Astrocyte (in vitro differentiated cells and primary cell): Measurements from ENCODE around the gene NOTCH2. TPM values are rescaled to one million over a fixed set of nuclear protein-coding genes. Genes with fewer than 3 reads are reported as not detected.

Experiments
- DNase-seq: peaks from one replicate; pipeline ENCODE4 v3.0.0-alpha.2; 2010; ENCODE audit warnings: low read depth
- FAIRE-seq: peaks from 2 replicates; lab custom pipeline; 2011; peaks lifted over from hg19 to GRCh38; lab: Jason Lieb, UNC
- H2AFZ ChIP-seq: 2 replicates; pipeline ENCODE4 v1.6.0; 2012; ENCODE audit warnings: low read depth, low read length, inconsistent platforms
- H3K27ac ChIP-seq: 2 replicates; pipeline ENCODE4 v1.5.1; 2011; ENCODE audit warnings: low read depth, low read length, inconsistent platforms
- H3K27me3 ChIP-seq: 2 replicates; pipeline ENCODE4 v1.6.0; 2011; ENCODE audit warnings: low read length, inconsistent platforms; ENCODE audit not compliant: insufficient read depth
- H3K36me3 ChIP-seq: 2 replicates; pipeline ENCODE4 v1.5.1; 2011; ENCODE audit warnings: low read length, inconsistent platforms; ENCODE audit not compliant: insufficient read depth
- H3K4me1 ChIP-seq: 2 replicates; pipeline ENCODE4 v1.5.1; 2011; ENCODE audit warnings: low read length, inconsistent platforms; ENCODE audit not compliant: insufficient read depth
- H3K4me2 ChIP-seq: 2 replicates; pipeline ENCODE4 v1.6.0; 2012; ENCODE audit warnings: low read length, inconsistent platforms
- H3K4me3 ChIP-seq: 2 replicates; pipeline ENCODE4 v1.5.1; 2011; ENCODE audit warnings: low read depth, mild to moderate bottlenecking, low read length, inconsistent platforms; ENCODE audit not compliant: insufficient read depth
- H3K79me2 ChIP-seq: 2 replicates; pipeline ENCODE4 v1.6.0; 2012; ENCODE audit warnings: mild to moderate bottlenecking, low read length, inconsistent platforms; ENCODE audit not compliant: insufficient read depth
- H3K9ac ChIP-seq: 2 replicates; pipeline ENCODE4 v1.6.0; 2012; ENCODE audit warnings: mild to moderate bottlenecking, low read length, inconsistent platforms
- H3K9me3 ChIP-seq: 2 replicates; pipeline ENCODE4 v1.5.1; 2012; ENCODE audit warnings: low read depth, mild to moderate bottlenecking, low read length, inconsistent platforms; ENCODE audit not compliant: insufficient read depth
- H4K20me1 ChIP-seq: 2 replicates; pipeline ENCODE4 v1.6.0; 2012; ENCODE audit warnings: low read length, inconsistent platforms; ENCODE audit not compliant: insufficient read depth
- H3K27ac Mint-ChIP-seq: one replicate; pipeline ENCODE4 v1.8.0; 2021; ENCODE audit warnings: mild to moderate bottlenecking, mixed read lengths; ENCODE audit not compliant: unreplicated experiment
- H3K27me3 Mint-ChIP-seq: one replicate; pipeline ENCODE4 v1.8.0; 2021; ENCODE audit warnings: low read depth, mixed read lengths; ENCODE audit not compliant: unreplicated experiment
- H3K36me3 Mint-ChIP-seq: one replicate; pipeline ENCODE4 v1.8.0; 2021; ENCODE audit warnings: low read depth, mixed read lengths; ENCODE audit not compliant: unreplicated experiment
- H3K4me1 Mint-ChIP-seq: one replicate; pipeline ENCODE4 v1.8.0; 2021; ENCODE audit warnings: low read depth, mixed read lengths; ENCODE audit not compliant: unreplicated experiment
- H3K4me3 Mint-ChIP-seq: one replicate; pipeline ENCODE4 v1.8.0; 2021; ENCODE audit warnings: mild to moderate bottlenecking, moderate library complexity, mixed read lengths; ENCODE audit not compliant: unreplicated experiment
- H3K9me3 Mint-ChIP-seq: one replicate; pipeline ENCODE4 v1.8.0; 2021; ENCODE audit warnings: mild to moderate bottlenecking, mixed read lengths; ENCODE audit not compliant: unreplicated experiment
- CTCF ChIP-seq: IDR thresholded peaks from 2 replicates; pipeline ENCODE4 v1.5.1; 2011; ENCODE audit warnings: low read depth, mild to moderate bottlenecking, inconsistent platforms, low read length, moderate library complexity; ENCODE audit not compliant: insufficient read depth
- EZH2 ChIP-seq: IDR thresholded peaks from 2 replicates; pipeline ENCODE4 v1.6.1; 2012; ENCODE audit warnings: mild to moderate bottlenecking, low read length, inconsistent platforms; ENCODE audit not compliant: insufficient read depth
- total RNA-seq: library from RNA; stranded (reverse); gene quantifications from 2 replicates; pipeline ENCODE4 v1.2.1, GENCODE V29; 2021

NOTCH2 gene
- total RNA-seq, 1 donor from 2014 or later: 194 TPM

GRCh38 chr1:119958223-119958622 lies 111.2 kb downstream of the NOTCH2 start:
- TF ChIP-seq CTCF (no peak), EZH2 (no peak)
- Histone ChIP-seq H3K9ac (no peak overlapping the region), H3K4me1 (peaks cover 16% of the 10 kb centered on the region), H4K20me1 (peaks cover 18% of the 10 kb centered on the region), H3K79me2 (peaks cover 6% of the 10 kb centered on the region), H3K27me3 (no peaks in the 10 kb centered on the region), H3K36me3 (peaks cover 51% of the 10 kb centered on the region), H3K4me2 (no peak overlapping the region), H2AFZ (no peak overlapping the region), H3K4me3 (no peak overlapping the region), H3K27ac (no peak overlapping the region), H3K9me3 (no peaks in the 10 kb centered on the region)
- no peak overlapping the region for H3K27ac Mint-ChIP-seq
- no peak for DNase-seq
- peaks cover 23% of the 10 kb centered on the region for H3K36me3 Mint-ChIP-seq
- H3K4me3 Mint-ChIP-seq: no peak overlapping the region
- no peaks in the 10 kb centered on the region for H3K9me3 Mint-ChIP-seq
- FAIRE-seq: no peak
- peaks cover 12% of the 10 kb centered on the region for H3K4me1 Mint-ChIP-seq
- H3K27me3 Mint-ChIP-seq: no peaks in the 10 kb centered on the region

- H3K4me3 Mint-ChIP-seq: no peak overlapping the region
- Histone ChIP-seq H3K9ac (no peak overlapping the region), H4K20me1 (peaks cover 16% of the 10 kb centered on the region), H3K4me3 (no peak overlapping the region), H3K4me2 (no peak overlapping the region), H3K4me1 (peaks cover 15% of the 10 kb centered on the region), H3K27me3 (no peaks in the 10 kb centered on the region), H3K27ac (no peak overlapping the region), H3K36me3 (peaks cover 42% of the 10 kb centered on the region), H3K79me2 (peaks cover 6% of the 10 kb centered on the region), H3K9me3 (no peaks in the 10 kb centered on the region), H2AFZ (no peak overlapping the region)
- peaks cover 16% of the 10 kb centered on the region for H3K36me3 Mint-ChIP-seq
- FAIRE-seq: no peak
- H3K27ac Mint-ChIP-seq: no peak overlapping the region
- no peaks in the 10 kb centered on the region for H3K27me3 Mint-ChIP-seq
- H3K9me3 Mint-ChIP-seq: no peaks in the 10 kb centered on the region
- TF ChIP-seq CTCF: no peak
- no peak for TF ChIP-seq EZH2
- DNase-seq: peak; percentile 84
- peaks cover 8% of the 10 kb centered on the region for H3K4me1 Mint-ChIP-seq
Observed at GRCh38 chr1:119956306-119956705, 113.2 kb downstream of the NOTCH2 start.

- no peak overlapping the region for H3K4me3 ChIP-seq
- no peaks in the 10 kb centered on the region for H3K9me3 Mint-ChIP-seq
- peaks cover 9% of the 10 kb centered on the region for H4K20me1 ChIP-seq
- H3K27ac Mint-ChIP-seq: no peak overlapping the region
- H3K36me3 ChIP-seq: peaks cover 51% of the 10 kb centered on the region
- peaks cover 1% of the 10 kb centered on the region for H3K4me1 ChIP-seq
- FAIRE-seq (no peak), DNase-seq (no peak)
- no peaks in the 10 kb centered on the region for H3K79me2 ChIP-seq
- no peak overlapping the region for H3K4me2 ChIP-seq
- no peak overlapping the region for H3K27ac ChIP-seq
- no peak overlapping the region for H3K4me3 Mint-ChIP-seq
- H3K27me3 ChIP-seq: no peaks in the 10 kb centered on the region
- H2AFZ ChIP-seq: no peak overlapping the region
- H3K4me1 Mint-ChIP-seq: peaks cover 4% of the 10 kb centered on the region
- H3K9me3 ChIP-seq: no peaks in the 10 kb centered on the region
- no peak overlapping the region for H3K9ac ChIP-seq
- H3K36me3 Mint-ChIP-seq: peaks cover 16% of the 10 kb centered on the region
- TF ChIP-seq EZH2: no peak
- no peak for TF ChIP-seq CTCF
- H3K27me3 Mint-ChIP-seq: no peaks in the 10 kb centered on the region
Observed at GRCh38 chr1:119954476-119955422, 114.7 kb downstream of the NOTCH2 start.
